Stomach (tissue), 4 donors: ENCODE results near the gene PLIN1.

Experiments used
- CTCF ChIP-seq, 7 experiments: fragments of 450-650 bp in 4 of 7; fragments of 200-600 bp in 3 of 7; sonication (generic) in 3 of 7; IDR thresholded peaks; one replicate each; pipeline ENCODE4 v1.5.1; 2016 to 2019; ENCODE audit warnings: antibody characterized with exemption in 7 of 7, control low read depth in 2 of 7, mild to moderate bottlenecking in 1 of 7
- EP300 ChIP-seq: sonication (generic); formaldehyde crosslinking; IDR thresholded peaks from one replicate; pipeline ENCODE4 v1.6.1; 2017; ENCODE audit warnings: antibody characterized with exemption
- POLR2AphosphoS5 ChIP-seq, 3 donors: sonication (generic); formaldehyde crosslinking; IDR thresholded peaks; one replicate each; pipeline ENCODE4 v1.6.1; 2016; ENCODE audit warnings: antibody characterized with exemption in 3 of 3

GRCh38 chr15:89685995-89686394, 6.8 kb upstream of the PLIN1 start:
- TF ChIP-seq POLR2AphosphoS5 (IDR thresholded peaks at IDR 0.05) = no peak
- TF ChIP-seq EP300 = no peak
- TF ChIP-seq CTCF (IDR thresholded peaks at IDR 0.05) = no peak
